Transverse colon (tissue), 4 donors: ENCODE results near the gene OR52E2.

Experiments
- POLR2A ChIP-seq: fragments of 450-650 bp; IDR thresholded peaks from one replicate; pipeline ENCODE4 v1.6.1; 2016; ENCODE audit warnings: antibody characterized with exemption, mild to moderate bottlenecking, moderate library complexity
- POLR2AphosphoS5 ChIP-seq, 3 donors: sonication (generic); formaldehyde crosslinking; IDR thresholded peaks; one replicate each; pipeline ENCODE4 v1.6.1; 2016; ENCODE audit warnings: antibody characterized with exemption in 3 of 3
- TF ChIP-seq, protein P1 (sequence below), 5 experiments: fragments of 200-600 bp in 3 of 5; fragments of 450-650 bp in 2 of 5; sonication (generic) in 3 of 5; IDR thresholded peaks; 1 replicate in 2 of 5; 2 replicates in 3 of 5; pipeline ENCODE4 v1.5.1; 2016 to 2017; ENCODE audit warnings: antibody characterized with exemption in 5 of 5, inconsistent platforms in 3 of 5, mild to moderate bottlenecking in 2 of 5, moderate library complexity in 1 of 5

DNA sequence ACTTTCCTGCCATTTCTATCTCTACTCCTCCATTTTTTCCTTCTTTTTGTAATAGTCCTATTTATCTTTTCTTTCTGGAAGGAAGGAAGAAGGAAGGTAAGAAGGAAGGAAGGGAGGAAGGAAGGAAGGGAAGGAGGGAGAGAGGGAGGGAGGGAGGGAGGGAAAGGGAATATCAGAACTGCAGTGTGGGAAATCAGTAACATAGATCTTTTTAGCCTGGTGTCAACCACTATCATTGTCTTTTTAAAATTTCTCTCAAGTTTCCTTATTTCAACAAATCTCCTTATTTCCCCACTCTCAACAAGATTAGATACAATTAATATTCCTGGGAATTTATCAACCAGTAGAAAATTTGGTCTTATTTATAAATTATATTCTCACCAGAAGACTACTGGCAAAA is 43.6 kb upstream of the OR52E2 start:
- TF ChIP-seq POLR2A (no peak), POLR2AphosphoS5 (IDR thresholded peaks at IDR 0.05) (no peak)
- TF ChIP-seq, protein P1, sequence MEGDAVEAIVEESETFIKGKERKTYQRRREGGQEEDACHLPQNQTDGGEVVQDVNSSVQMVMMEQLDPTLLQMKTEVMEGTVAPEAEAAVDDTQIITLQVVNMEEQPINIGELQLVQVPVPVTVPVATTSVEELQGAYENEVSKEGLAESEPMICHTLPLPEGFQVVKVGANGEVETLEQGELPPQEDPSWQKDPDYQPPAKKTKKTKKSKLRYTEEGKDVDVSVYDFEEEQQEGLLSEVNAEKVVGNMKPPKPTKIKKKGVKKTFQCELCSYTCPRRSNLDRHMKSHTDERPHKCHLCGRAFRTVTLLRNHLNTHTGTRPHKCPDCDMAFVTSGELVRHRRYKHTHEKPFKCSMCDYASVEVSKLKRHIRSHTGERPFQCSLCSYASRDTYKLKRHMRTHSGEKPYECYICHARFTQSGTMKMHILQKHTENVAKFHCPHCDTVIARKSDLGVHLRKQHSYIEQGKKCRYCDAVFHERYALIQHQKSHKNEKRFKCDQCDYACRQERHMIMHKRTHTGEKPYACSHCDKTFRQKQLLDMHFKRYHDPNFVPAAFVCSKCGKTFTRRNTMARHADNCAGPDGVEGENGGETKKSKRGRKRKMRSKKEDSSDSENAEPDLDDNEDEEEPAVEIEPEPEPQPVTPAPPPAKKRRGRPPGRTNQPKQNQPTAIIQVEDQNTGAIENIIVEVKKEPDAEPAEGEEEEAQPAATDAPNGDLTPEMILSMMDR (IDR thresholded peaks at IDR 0.05): no peak
